Thyroid gland (tissue), 4 donors: ENCODE data around the gene SCCPDH. TPM values are rescaled to one million over a fixed set of nuclear protein-coding genes. Genes with fewer than 3 reads are reported as not detected.

Experiments used
- DNase-seq, 2 donors: peaks; one replicate each; pipeline ENCODE4 v3.0.0-alpha.2; 2019
- H3K27ac ChIP-seq, 3 donors: fragments of 200-600 bp; sonication (generic); 1 replicate in 2 of 3; 2 replicates in 1 of 3; pipeline ENCODE4 v1.5.1; 2016 to 2019; ENCODE audit warnings: mild to moderate bottlenecking in 1 of 3, moderate library complexity in 1 of 3
- H3K27me3 ChIP-seq: fragments of 200-600 bp; sonication (generic); one replicate; pipeline ENCODE4 v1.5.1; 2019
- H3K36me3 ChIP-seq, 2 donors: fragments of 200-600 bp; sonication (generic); one replicate each; pipeline ENCODE4 v1.5.1; 2016 to 2019
- H3K4me1 ChIP-seq, 2 donors: fragments of 200-600 bp; sonication (generic); one replicate each; pipeline ENCODE4 v1.5.1; 2017 to 2019
- H3K4me3 ChIP-seq, 3 donors: fragments of 200-600 bp; sonication (generic); replicated peaks in 1 of 3; 1 replicate in 2 of 3; 2 replicates in 1 of 3; pipeline ENCODE4 v1.5.1; 2016; ENCODE audit warnings: mild to moderate bottlenecking in 1 of 3
- H3K9me3 ChIP-seq: fragments of 200-600 bp; sonication (generic); one replicate; pipeline ENCODE4 v1.5.1; 2017
- POLR2A ChIP-seq, 2 donors: fragments of 450-650 bp; IDR thresholded peaks; one replicate each; pipeline ENCODE4 v1.6.1; 2017; ENCODE audit warnings: antibody characterized with exemption in 2 of 2, mild to moderate bottlenecking in 2 of 2, moderate library complexity in 1 of 2
- WGBS, 2 donors: methylation state at CpG; one replicate each; pipeline ENCODE4 v1.1.5; 2017; 5-methylcytosine and 5-hydroxymethylcytosine counted together
- intact Hi-C: fragments of 100-400 bp; cut with DNase I; formaldehyde crosslinking; loops from one replicate; pipeline ENCODE4 v1.15.1; 2023
- small RNA-seq: library from RNA; depleted of rRNA; stranded (forward); fragments of <200 nt; gene quantifications from one replicate; pipeline ENCODE3, GENCODE V24; 2016
- total RNA-seq, 4 donors: library from RNA; depleted of rRNA; stranded (reverse); fragments of >200 nt; gene quantifications; one replicate each; pipeline ENCODE4 v1.2.3, GENCODE V29; 2016
- TF ChIP-seq, protein P1 (sequence below), 6 experiments: fragments of 200-600 bp in 3 of 6; fragments of 450-650 bp in 3 of 6; sonication (generic) in 3 of 6; IDR thresholded peaks; one replicate each; pipeline ENCODE4 v1.5.1; 2016 to 2019; ENCODE audit warnings: antibody characterized with exemption in 6 of 6, mild to moderate bottlenecking in 2 of 6, inconsistent platforms in 1 of 6, moderate library complexity in 1 of 6

Gene SCCPDH
- total RNA-seq, 4 donors from 2014 or later, result 30.0 to 37.8 (median 32.9) TPM

DNA sequence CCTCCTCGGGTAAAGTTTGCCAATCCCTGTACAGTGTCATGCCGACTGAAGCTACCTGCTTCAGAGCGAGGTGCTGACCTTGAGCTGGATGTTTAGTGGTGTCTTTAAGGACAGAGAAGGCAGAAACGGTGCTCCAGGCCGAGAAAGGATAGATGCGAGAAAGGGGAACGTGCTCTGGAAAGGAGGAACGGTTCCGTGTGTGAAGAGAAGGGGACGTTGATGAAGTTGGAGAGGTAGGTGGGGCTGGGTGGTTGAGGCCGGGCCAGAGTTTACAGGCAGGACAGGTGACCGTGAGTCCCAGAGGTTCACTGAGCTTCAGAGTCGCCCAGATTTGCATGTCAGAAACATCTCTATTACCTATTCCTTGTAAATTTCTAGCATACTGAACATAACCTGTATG is 90.7 kb downstream of the SCCPDH start:
- no peak for TF ChIP-seq POLR2A (IDR thresholded peaks at IDR 0.05)
- TF ChIP-seq, protein P1, sequence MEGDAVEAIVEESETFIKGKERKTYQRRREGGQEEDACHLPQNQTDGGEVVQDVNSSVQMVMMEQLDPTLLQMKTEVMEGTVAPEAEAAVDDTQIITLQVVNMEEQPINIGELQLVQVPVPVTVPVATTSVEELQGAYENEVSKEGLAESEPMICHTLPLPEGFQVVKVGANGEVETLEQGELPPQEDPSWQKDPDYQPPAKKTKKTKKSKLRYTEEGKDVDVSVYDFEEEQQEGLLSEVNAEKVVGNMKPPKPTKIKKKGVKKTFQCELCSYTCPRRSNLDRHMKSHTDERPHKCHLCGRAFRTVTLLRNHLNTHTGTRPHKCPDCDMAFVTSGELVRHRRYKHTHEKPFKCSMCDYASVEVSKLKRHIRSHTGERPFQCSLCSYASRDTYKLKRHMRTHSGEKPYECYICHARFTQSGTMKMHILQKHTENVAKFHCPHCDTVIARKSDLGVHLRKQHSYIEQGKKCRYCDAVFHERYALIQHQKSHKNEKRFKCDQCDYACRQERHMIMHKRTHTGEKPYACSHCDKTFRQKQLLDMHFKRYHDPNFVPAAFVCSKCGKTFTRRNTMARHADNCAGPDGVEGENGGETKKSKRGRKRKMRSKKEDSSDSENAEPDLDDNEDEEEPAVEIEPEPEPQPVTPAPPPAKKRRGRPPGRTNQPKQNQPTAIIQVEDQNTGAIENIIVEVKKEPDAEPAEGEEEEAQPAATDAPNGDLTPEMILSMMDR (IDR thresholded peaks at IDR 0.05), result no peak
- 87 to 89% methylated on average over 13 of the region's 13 CpGs for WGBS, 2 donors
- intact Hi-C loops, result no loop called here
- Histone ChIP-seq H3K9me3 (no peaks in the 10 kb centered on the region), H3K4me3 (no peak overlapping the region), H3K27ac (no peak overlapping the region), H3K4me1 (no peaks in the 10 kb centered on the region), H3K36me3 (no peaks in the 10 kb centered on the region), H3K27me3 (no peaks in the 10 kb centered on the region)
- DNase-seq, result no peak

- TF ChIP-seq, protein P1 (IDR thresholded peaks at IDR 0.05), result no peak
- no peak for TF ChIP-seq POLR2A (IDR thresholded peaks at IDR 0.05)
- intact Hi-C loops, result no loop called here
- DNase-seq, result no peak
- no peak overlapping the region for H3K4me3 ChIP-seq
- no peaks in the 10 kb centered on the region for H3K36me3 ChIP-seq
- H3K27ac ChIP-seq, result no peak overlapping the region
- no peaks in the 10 kb centered on the region for H3K4me1 ChIP-seq
- 74 to 77% methylated on average over 11 of the region's 11 CpGs for WGBS, 2 donors
- no peaks in the 10 kb centered on the region for H3K27me3 ChIP-seq
- H3K9me3 ChIP-seq, result no peaks in the 10 kb centered on the region
These were observed 91.6 kb downstream of the SCCPDH start for GRCh38 chr1:246815693-246816270.

Small RNA genes lying within 50 kb of the gene (small RNA-seq; reads per million reads assigned to genes)
- not detected for gene AC113174.1

Other genes starting within 250 kb of the SCCPDH start
- 100 to 1,000 TPM in 1 of 4 donors, 10 to 100 TPM in 3; 33.7 to 105 (median 51.4) TPM for gene SMYD3, start 217.1 kb upstream of the SCCPDH start, total RNA-seq
- 10 to 100 TPM; 12.2 to 21.9 (median 15.9) TPM for gene TFB2M, start 158.1 kb upstream of the SCCPDH start, total RNA-seq
- 10 to 100 TPM; 38.8 to 49.5 (median 41.7) TPM for gene CNST, start 158.0 kb upstream of the SCCPDH start, total RNA-seq
- gene AHCTF1, start 207.5 kb downstream of the SCCPDH start, total RNA-seq, result 10 to 100 TPM; 36.5 to 84.4 (median 45.3) TPM